Stimulated activated naive CD8-positive, alpha-beta T cell treated with anti-CD3 and anti-CD28 coated beads, Interleukin-15, amount 100 ng/mL, for 72 hours (primary cell): ENCODE measurements around the gene TPBG.

ENCODE experiments used
- ATAC-seq: fragments of 150-1000 bp; cut with Tn5 transposase; 2 replicates; pipeline ENCODE4 v1.10.0; 2021; ENCODE audit warnings: mild to moderate bottlenecking, moderate library complexity
- DNase-seq, 2 donors: peaks; one replicate each; pipeline ENCODE4 v3.0.0; 2021 to 2022
- H3K27ac Mint-ChIP-seq, 2 donors: one replicate each; pipeline ENCODE4 v1.8.0; 2022; ENCODE audit warnings: mild to moderate bottlenecking in 2 of 2, mixed read lengths in 2 of 2, moderate library complexity in 2 of 2
- H3K27me3 Mint-ChIP-seq: one replicate; pipeline ENCODE4 v1.8.0; 2022; ENCODE audit warnings: mixed read lengths
- H3K4me1 Mint-ChIP-seq: one replicate; pipeline ENCODE4 v1.8.0; 2022; ENCODE audit warnings: mild to moderate bottlenecking, mixed read lengths
- H3K4me3 Mint-ChIP-seq, 2 donors: one replicate each; pipeline ENCODE4 v1.8.0; 2022; ENCODE audit warnings: mild to moderate bottlenecking in 2 of 2, mixed read lengths in 2 of 2, moderate library complexity in 1 of 2
- H3K9me3 Mint-ChIP-seq, 2 donors: one replicate each; pipeline ENCODE4 v1.8.0; 2022; ENCODE audit warnings: mixed read lengths in 2 of 2

The TPBG gene

GRCh38 chr6:82408952-82409431 is 45.4 kb downstream of the TPBG start:
- ATAC-seq: no peak
- Mint-ChIP-seq H3K4me1 (no peaks in the 10 kb centered on the region), H3K4me3 (no peak overlapping the region), H3K27me3 (peaks cover 6% of the 10 kb centered on the region), H3K27ac (no peak overlapping the region), H3K9me3 (no peaks in the 10 kb centered on the region)
- DNase-seq: no peak

- Mint-ChIP-seq H3K27ac (no peak overlapping the region), H3K9me3 (no peaks in the 10 kb centered on the region), H3K4me3 (no peak overlapping the region), H3K4me1 (no peaks in the 10 kb centered on the region), H3K27me3 (peaks cover 6% of the 10 kb centered on the region)
- ATAC-seq: no peak
- DNase-seq: no peak
These were observed 46.6 kb downstream of the TPBG start for GRCh38 chr6:82410151-82410648.

GRCh38 chr6:82413868-82414267 is 50.3 kb downstream of the TPBG start:
- H3K27me3 Mint-ChIP-seq: peaks cover 6% of the 10 kb centered on the region
- no peaks in the 10 kb centered on the region for H3K9me3 Mint-ChIP-seq
- no peaks in the 10 kb centered on the region for H3K4me1 Mint-ChIP-seq
- H3K27ac Mint-ChIP-seq: no peak overlapping the region
- DNase-seq (no peak), ATAC-seq (no peak)
- no peak overlapping the region for H3K4me3 Mint-ChIP-seq

- DNase-seq (no peak), ATAC-seq (no peak)
- Mint-ChIP-seq H3K27me3 (peaks cover 6% of the 10 kb centered on the region), H3K4me3 (no peak overlapping the region), H3K4me1 (no peaks in the 10 kb centered on the region), H3K27ac (no peak overlapping the region), H3K9me3 (no peaks in the 10 kb centered on the region)
These were observed 52.2 kb downstream of the TPBG start for GRCh38 chr6:82415820-82416219.

- Mint-ChIP-seq H3K4me3 (no peak overlapping the region), H3K9me3 (no peaks in the 10 kb centered on the region), H3K27me3 (peaks cover 6% of the 10 kb centered on the region), H3K4me1 (no peaks in the 10 kb centered on the region), H3K27ac (no peak overlapping the region)
- ATAC-seq (no peak), DNase-seq (no peak)
These were observed 52.7 kb downstream of the TPBG start for GRCh38 chr6:82416346-82416745.
